A673 (cell line): ENCODE results near the gene ZBTB14.
A peak's percentile ranks its signal among the peaks of the same experiment; 100 is the strongest.

ENCODE experiments used
- CTCF ChIP-seq: fragments of 300-800, 200-600 bp; sonication (generic); conservative IDR thresholded peaks from 2 replicates; pipeline ENCODE4 v1.5.1; 2017; ENCODE audit warnings: low read depth, mild to moderate bottlenecking, antibody characterized with exemption, low read length, moderate library complexity, mixed read lengths
- EZH2 ChIP-seq: fragments of 200-600 bp; sonication (generic); IDR thresholded peaks from 2 replicates; pipeline ENCODE4 v1.6.1; 2017; ENCODE audit warnings: borderline replicate concordance, low read depth, mild to moderate bottlenecking, mixed read lengths, antibody characterized with exemption, low read length; ENCODE audit not compliant: poor library complexity, severe bottlenecking

- TF ChIP-seq CTCF, result 0 out of 2 replicates have a peak, but pooled peaks have one; percentile 29
- no peak for TF ChIP-seq EZH2
Measured at GRCh38 chr18:5284808-5285207, 10.7 kb downstream of the ZBTB14 start.
